Peyer's patch (tissue), 4 donors: Measurements from ENCODE around the gene ABLIM1. TPM values are rescaled to one million over a fixed set of nuclear protein-coding genes. Genes with fewer than 3 reads are reported as not detected.

Experiments used
- DNase-seq, 3 donors: peaks; one replicate each; pipeline ENCODE4 v3.0.0-alpha.2; 2017 to 2019
- H3K27ac ChIP-seq, 4 donors: fragments of 200-600 bp; sonication (generic); one replicate each; pipeline ENCODE4 v1.5.1; 2016 to 2019
- H3K27me3 ChIP-seq, 2 donors: fragments of 200-600 bp; sonication (generic); one replicate each; pipeline ENCODE4 v1.5.1; 2019
- H3K36me3 ChIP-seq, 3 donors: fragments of 200-600 bp; sonication (generic); one replicate each; pipeline ENCODE4 v1.5.1; 2016 to 2019
- H3K4me1 ChIP-seq, 4 donors: fragments of 200-600 bp; sonication (generic); one replicate each; pipeline ENCODE4 v1.5.1; 2016 to 2019
- H3K4me3 ChIP-seq, 4 donors: fragments of 200-600 bp; sonication (generic); 1 replicate in 3 of 4; 2 replicates in 1 of 4; pipeline ENCODE4 v1.5.1; 2016 to 2019; ENCODE audit warnings: mild to moderate bottlenecking in 1 of 4
- H3K9me3 ChIP-seq, 4 donors: fragments of 200-600 bp; sonication (generic); one replicate each; pipeline ENCODE4 v1.5.1; 2016 to 2019; ENCODE audit warnings: mild to moderate bottlenecking in 1 of 4
- CTCF ChIP-seq, 6 experiments: fragments of 450-650 bp in 4 of 6; fragments of 200-600 bp in 2 of 6; sonication (generic) in 1 of 6; IDR thresholded peaks; one replicate each; pipeline ENCODE4 v1.5.1; 2017 to 2019; ENCODE audit warnings: antibody characterized with exemption in 6 of 6, mild to moderate bottlenecking in 3 of 6, moderate library complexity in 1 of 6
- POLR2A ChIP-seq, 2 donors: fragments of 450-650 bp; IDR thresholded peaks; one replicate each; pipeline ENCODE4 v1.5.1; 2017; ENCODE audit warnings: antibody characterized with exemption in 2 of 2, mild to moderate bottlenecking in 2 of 2, moderate library complexity in 2 of 2
- total RNA-seq, 4 donors: library from RNA; depleted of rRNA; stranded (reverse); fragments of >200 nt; gene quantifications; one replicate each; pipeline ENCODE4 v1.1.0, GENCODE V29; 2016

ABLIM1 gene
- total RNA-seq, 4 donors from 2014 or later, result 91.6 to 145 (median 121) TPM

GRCh38 chr10:114561008-114561523 is 97.0 kb downstream of the ABLIM1 start:
- Histone ChIP-seq H3K4me1 (no peaks in the 10 kb centered on the region), H3K27ac (no peak overlapping the region), H3K36me3 (no peaks in the 10 kb centered on the region), H3K27me3 (no peaks in the 10 kb centered on the region), H3K9me3 (peaks cover 0 to 7% (median 0%) of the 10 kb centered on the region in 4 donors), H3K4me3 (no peak overlapping the region)
- no peak for DNase-seq
- no peak for TF ChIP-seq POLR2A (IDR thresholded peaks at IDR 0.05)
- TF ChIP-seq CTCF (IDR thresholded peaks at IDR 0.05), result no peak

- Histone ChIP-seq H3K27me3 (no peaks in the 10 kb centered on the region), H3K4me1 (no peaks in the 10 kb centered on the region), H3K9me3 (peaks cover 0 to 7% (median 0%) of the 10 kb centered on the region in 4 donors), H3K36me3 (no peaks in the 10 kb centered on the region), H3K4me3 (no peak overlapping the region), H3K27ac (no peak overlapping the region)
- no peak for DNase-seq
- no peak for TF ChIP-seq CTCF (IDR thresholded peaks at IDR 0.05)
- no peak for TF ChIP-seq POLR2A (IDR thresholded peaks at IDR 0.05)
Measured at GRCh38 chr10:114560144-114560543, 97.9 kb downstream of the ABLIM1 start.

GRCh38 chr10:114559636-114560035 is 98.4 kb downstream of the ABLIM1 start:
- Histone ChIP-seq H3K27ac (no peak overlapping the region), H3K4me3 (no peak overlapping the region), H3K9me3 (peaks cover 0 to 7% (median 0%) of the 10 kb centered on the region in 4 donors), H3K4me1 (no peaks in the 10 kb centered on the region), H3K27me3 (no peaks in the 10 kb centered on the region), H3K36me3 (no peaks in the 10 kb centered on the region)
- no peak for TF ChIP-seq POLR2A (IDR thresholded peaks at IDR 0.05)
- TF ChIP-seq CTCF (IDR thresholded peaks at IDR 0.05), result no peak
- DNase-seq, result no peak

GRCh38 chr10:114557854-114558253 is 100.2 kb downstream of the ABLIM1 start:
- no peaks in the 10 kb centered on the region for H3K27me3 ChIP-seq
- H3K36me3 ChIP-seq, result no peaks in the 10 kb centered on the region
- H3K4me1 ChIP-seq, result no peaks in the 10 kb centered on the region
- H3K4me3 ChIP-seq, result no peak overlapping the region
- no peak for DNase-seq
- no peak for TF ChIP-seq POLR2A (IDR thresholded peaks at IDR 0.05)
- TF ChIP-seq CTCF (IDR thresholded peaks at IDR 0.05), result no peak
- H3K27ac ChIP-seq, result no peak overlapping the region
- peaks cover 0 to 7% (median 0%) of the 10 kb centered on the region in 4 donors for H3K9me3 ChIP-seq

- Histone ChIP-seq H3K4me3 (no peak overlapping the region), H3K27ac (no peak overlapping the region), H3K36me3 (no peaks in the 10 kb centered on the region), H3K4me1 (peaks cover 0 to 7% (median 0%) of the 10 kb centered on the region in 4 donors), H3K9me3 (peaks cover 0 to 7% (median 0%) of the 10 kb centered on the region in 4 donors), H3K27me3 (no peaks in the 10 kb centered on the region)
- DNase-seq, result no peak
- no peak for TF ChIP-seq POLR2A (IDR thresholded peaks at IDR 0.05)
- no peak for TF ChIP-seq CTCF (IDR thresholded peaks at IDR 0.05)
Measured at GRCh38 chr10:114556236-114557122, 101.6 kb downstream of the ABLIM1 start.
